ENCODE measurements around the gene FIBP.
A peak's percentile ranks its signal among the peaks of the same experiment; 100 is the strongest.

Gene FIBP

DNA sequence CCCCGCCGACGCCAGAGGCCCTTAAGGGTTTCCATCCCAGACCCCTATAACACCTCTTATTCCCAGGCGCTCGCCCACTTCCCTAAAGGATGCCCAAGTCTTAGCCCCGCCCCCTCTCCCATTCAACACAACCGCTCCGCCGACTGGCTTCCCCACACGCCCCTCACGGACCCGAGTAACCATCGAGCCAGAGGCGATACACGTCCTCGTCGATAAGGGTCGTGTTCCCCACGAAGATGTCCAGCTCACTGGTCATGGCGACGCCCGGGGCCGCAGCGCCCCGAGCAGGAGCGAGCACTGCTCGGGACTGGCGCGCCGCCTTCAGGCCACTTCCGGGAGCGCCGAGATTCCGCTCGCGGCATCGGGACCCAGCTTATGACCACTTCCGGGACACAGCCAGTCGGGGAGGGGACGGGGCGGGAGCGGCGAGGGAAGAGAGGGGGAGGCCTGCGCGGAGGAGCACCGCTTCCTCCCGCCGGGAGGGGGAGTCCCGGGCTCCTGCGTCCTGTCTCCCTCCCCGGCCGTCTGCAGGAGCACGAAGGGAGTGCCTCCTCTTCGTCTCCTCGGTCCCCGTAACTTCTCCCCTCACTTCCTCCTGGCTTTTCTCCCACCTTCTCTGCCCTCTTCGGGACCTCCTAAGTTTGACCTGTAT lies at the start of gene FIBP:
FIBP (minus strand) TSS at position 309 of the 652 bp plus-strand sequence; CDS start at position 256, 53 bp downstream.
- DNase-seq: peak; percentile 93

DNA sequence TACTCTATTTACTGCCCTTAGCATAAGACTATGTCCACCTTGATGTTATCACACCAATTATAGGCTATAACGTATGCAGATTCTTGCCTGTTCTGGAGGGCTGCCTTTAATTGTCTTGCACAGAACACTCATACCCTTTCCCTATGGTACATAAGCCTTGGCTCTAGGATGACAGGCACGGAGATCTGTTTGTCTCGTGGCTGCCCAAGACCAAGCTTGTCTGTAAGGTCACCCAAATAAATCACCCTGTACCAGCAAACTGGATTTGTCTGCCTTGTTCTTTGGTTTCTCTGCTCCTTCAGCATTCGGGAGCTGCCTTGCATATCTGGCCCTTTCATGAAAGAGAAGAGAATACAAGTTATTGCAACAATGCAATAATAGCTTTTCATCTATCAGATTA lies 49.5 kb upstream of the FIBP start:
- DNase-seq: no peak

DNA sequence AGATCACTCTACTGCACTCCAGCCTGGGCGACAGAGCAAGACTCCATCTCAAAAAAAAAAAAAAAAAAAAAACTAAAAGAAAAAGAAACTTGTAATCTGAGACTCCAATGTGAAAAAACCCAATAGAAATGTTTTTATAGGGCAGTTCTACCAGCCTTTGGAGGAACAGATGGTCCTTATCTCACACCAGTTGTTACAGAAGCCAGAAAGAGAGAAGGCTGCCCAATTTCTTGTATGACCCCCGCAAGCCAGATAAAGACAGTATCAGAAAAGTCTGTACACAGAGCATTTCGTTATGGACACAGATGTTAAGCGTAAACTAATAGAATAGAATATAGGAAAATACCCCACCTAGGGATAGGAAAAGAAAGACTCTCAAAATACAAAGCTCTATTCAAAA lies 45.7 kb upstream of the FIBP start:
- DNase-seq: no peak

DNA sequence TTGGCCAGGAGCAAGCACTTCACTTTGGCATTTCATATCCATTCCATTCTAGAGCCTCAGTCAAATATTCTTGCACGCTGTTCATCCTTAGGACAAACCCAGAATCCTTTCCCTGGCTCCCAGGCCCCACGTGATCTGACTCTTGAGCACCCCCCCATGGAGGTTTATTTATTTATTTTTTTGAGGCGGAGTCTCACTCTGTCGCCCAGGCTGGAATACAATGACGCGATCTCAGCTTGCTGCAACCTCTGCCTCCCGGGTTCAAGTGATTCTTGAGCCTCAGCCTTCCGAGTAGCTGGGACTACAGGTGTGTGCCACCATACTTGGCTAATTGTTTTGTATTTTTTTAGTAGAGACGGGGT lies 44.3 kb upstream of the FIBP start:
- DNase-seq: no peak

DNA sequence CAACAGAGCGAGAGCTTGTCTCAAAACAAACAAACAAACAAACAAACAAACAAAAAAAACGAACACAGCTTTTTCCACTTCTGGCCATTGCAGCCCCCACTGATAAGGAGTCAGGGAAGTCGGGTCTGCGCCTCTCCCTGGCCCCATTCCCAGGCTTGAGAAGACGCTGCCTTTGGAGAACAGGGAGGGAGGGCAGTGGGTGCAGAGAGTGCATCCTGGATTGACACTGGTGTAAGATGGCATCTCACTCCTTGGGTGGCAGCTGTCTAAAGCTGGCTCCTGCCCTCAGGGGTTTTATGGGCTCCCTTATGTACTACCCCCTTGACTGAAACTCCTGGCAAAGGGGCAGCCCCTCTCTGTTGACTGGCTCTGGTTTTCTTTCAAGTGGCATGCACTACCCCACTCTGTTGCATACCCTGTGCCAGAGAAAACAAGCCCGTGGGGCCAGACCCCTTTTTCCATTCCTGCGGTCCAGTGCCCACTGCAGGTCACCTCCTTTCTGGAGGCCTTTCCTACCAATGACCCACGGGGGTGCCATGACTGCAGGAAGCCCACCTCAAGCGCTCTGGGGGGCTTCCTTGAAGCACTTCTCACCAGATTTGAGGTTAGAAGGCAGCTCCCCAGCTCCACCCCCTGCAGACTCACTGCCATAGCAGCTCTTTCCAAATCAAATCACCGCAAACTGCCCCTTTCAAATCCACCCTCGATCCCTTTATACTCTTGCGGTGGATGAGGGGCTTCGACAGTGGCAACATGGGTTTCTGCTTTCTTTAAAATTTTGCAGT lies 43.7 kb upstream of the FIBP start:
- no peak for DNase-seq

DNA sequence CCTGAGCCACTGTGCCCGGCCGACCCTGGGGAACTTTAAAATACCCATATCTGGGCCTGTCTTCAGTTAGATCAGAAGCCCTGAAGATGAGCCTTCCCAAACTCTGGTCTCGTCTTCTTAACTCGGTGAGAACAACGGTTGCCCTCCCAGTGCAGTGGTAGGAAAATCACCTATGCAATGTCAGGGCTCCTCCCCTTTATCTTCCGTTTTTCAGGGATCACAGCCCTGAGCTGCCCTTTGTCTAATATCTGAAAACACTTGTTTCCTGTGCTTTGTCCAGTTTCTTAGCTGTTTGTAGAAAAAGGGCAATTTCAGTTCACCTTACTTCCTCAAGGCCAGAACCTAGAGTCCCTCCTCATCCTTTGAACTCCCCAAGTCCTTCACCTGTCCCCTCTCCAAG lies 40.4 kb upstream of the FIBP start:
- DNase-seq: no peak

DNA sequence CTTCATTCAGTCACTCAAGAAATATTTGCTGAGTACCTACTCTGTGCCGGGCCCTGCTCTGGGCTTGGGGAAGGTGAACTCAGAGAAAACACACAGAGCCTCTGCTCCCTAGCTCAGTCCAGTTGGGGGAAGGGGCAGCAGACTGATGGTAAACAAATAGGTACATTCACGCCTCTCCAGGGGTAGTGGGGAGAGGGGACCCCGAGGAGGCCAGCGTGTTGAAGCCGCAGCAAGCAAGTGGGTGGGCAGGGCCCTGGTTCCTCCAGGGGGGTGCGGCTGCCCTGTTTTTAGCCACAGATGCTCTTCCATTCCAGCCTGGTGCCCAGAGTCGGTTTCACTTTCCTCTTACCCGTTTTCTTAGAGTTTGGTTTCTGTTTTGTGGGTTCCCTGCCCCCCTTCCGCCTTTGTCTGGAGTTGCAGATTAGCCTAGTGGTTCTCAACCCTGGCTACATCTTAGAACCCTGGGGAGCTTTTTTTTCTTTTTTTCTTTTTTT lies 39.7 kb upstream of the FIBP start:
- no peak for DNase-seq

DNA sequence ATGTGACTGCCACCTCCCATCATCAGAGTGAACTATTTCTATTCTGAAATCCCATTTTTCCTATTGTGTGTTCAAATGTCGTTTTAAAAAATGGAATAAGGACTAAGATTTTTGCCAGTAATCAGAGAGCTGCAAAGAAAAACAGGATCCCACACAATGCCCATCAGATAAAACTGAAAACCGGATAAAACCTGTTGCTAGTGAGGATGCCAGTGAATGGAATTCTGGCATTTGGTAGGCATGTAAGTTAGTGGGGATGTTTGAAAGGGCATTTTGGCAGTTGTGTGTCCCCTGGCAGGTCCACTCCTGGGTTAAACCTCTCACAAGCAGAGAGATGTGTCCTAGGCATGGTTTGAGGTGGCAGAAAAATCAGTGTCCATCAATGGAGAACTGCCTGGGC lies 37.1 kb upstream of the FIBP start:
- DNase-seq: no peak

DNA sequence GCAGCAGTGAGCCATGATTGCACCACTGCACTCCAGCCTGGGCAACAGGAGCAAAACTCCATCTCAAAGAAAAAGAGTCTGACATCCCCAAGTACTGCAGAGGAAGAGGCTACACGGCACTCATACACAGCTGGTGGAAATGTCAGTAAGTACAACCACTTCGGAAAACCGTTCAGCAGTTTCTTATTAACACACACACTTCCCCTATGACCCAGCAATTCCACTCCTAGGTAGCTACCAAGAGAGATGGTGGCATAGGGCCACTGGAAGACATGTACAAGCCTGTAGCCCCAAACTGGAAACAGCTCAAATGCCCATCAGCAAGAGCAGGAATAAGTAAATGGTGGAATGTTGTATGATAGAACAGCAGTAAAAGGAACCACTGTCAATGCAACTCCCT lies 34.3 kb upstream of the FIBP start:
- no peak for DNase-seq

DNA sequence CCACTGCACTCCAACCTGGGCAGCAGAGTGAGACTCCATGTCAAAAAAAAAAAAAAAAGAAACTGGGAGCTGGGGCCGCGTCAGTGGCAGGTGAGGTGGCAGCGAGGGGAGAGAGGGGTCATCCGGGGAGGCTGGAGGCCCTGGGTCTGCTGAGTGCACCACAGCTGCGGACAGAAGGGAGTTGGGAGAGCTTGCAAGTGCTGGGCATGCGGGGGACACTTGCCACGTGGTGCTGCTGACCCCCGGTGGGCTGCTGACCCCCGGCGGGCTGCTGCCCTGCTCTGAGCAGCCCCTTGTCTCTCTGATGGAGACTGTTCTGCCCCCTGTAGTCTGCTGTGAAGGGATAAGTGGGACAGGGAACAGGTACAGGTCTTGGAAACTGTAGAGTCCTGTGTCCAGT lies 33.6 kb upstream of the FIBP start:
- no peak for DNase-seq

DNA sequence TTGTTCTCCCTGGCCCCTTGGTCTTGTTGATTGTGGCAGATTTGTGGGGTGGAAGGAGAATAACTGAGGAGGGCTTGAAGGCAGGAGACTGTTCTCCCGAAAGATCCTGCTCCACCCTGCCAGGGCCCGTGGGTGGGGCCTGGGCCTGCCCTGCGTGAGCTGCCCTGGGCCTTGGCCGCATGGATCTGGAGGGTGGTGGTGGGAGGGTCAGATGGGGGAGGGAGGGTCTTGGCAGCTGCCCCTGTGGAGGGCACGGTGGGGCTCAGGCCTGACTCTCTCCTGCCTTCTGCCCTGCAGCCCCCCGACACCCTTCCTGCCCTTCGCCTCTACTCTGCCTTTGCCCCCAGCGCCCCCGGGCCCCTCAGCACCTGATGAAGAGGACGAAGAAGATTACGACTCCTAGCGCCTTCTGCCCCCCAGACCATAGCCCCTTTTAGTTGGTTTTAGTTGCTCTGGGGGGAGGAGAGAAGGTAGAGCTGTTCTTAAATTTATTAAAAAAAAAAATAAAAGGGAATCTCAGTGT lies 32.8 kb upstream of the FIBP start:
- DNase-seq: no peak

DNA sequence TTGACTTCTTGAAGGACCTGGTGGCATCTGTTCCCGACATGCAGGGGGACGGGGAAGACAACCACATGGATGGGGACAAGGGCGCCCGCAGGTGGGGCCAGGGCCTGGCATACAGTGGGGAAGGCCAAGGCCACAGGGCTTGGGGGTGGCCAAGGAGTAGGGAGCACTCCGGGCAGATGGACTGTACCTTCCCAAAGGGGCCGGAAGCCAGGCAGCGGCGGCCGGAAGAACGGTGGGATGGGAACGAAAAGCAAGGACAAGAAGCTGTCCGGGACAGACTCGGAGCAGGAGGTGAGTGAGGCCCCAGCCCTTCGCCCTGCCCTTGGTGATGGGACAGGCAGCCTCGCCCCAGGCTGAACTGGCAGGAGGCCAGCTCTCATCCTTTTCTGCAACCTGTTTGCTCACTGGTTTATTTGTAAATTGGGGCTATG lies 32.1 kb upstream of the FIBP start:
- DNase-seq: no peak

DNA sequence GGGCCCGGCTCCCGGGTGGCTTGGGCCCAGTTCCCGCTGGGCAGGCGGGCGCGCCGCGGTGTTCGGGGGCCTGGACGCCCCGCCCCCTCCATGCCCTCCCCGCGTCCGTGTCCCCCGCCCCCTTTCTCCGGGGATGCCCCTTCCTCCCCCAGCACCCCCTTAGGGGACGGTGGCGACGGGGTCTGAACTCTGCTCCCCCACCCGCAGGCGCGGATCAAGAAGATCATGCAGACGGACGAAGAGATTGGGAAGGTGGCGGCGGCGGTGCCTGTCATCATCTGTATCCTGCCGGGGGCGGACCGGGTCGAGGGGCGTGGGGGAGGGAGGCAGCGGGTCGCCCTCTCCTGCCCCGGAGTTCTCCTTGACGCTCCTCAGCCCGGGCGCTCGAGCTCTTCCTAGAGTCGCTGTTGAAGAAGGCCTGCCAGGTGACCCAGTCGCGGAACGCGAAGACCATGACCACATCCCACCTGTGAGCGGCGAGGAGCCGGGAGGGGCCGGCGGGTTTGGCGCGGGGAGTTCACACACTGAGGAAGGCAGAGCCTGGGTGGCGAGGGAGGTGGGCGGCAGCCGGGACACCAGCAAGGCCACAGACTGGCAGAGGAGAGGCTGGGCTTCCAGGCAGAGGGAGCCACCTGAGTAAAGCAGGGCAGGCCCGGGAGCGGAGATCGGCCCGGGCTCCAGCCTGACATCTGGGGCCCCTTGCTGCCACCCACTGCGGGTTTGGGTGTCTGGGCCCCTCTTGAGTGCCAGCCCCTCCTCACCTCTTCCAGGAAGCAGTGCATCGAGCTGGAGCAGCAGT lies 31.5 kb upstream of the FIBP start:
- DNase-seq: no peak

DNA sequence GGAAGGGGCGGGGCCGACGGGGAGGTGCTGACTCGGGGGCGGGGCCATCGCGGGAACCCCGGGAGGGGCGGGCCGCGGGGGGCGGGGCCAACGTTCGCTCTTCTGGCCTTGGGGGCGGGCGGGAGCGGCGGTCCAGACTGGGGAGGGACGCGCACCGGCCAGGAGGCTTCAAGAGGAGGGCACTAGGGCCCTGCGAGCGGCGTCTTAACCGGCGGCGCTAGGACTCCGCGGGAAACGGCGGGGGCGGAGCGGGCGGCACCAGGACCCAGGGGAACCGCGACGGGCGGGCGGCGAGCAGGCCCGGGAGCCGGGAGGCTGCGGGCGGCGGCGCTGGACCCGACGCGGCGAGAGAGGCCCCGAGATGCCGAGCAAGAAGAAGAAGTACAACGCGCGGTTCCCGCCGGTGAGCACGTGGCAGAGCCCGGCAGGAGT lies 30.9 kb upstream of the FIBP start, which contains the start of gene DRAP1:
DRAP1 (plus strand) TSS at position 286 of the 432 bp plus-strand sequence; CDS start at position 362, 76 bp downstream.
- DNase-seq: peak; percentile 93

DNA sequence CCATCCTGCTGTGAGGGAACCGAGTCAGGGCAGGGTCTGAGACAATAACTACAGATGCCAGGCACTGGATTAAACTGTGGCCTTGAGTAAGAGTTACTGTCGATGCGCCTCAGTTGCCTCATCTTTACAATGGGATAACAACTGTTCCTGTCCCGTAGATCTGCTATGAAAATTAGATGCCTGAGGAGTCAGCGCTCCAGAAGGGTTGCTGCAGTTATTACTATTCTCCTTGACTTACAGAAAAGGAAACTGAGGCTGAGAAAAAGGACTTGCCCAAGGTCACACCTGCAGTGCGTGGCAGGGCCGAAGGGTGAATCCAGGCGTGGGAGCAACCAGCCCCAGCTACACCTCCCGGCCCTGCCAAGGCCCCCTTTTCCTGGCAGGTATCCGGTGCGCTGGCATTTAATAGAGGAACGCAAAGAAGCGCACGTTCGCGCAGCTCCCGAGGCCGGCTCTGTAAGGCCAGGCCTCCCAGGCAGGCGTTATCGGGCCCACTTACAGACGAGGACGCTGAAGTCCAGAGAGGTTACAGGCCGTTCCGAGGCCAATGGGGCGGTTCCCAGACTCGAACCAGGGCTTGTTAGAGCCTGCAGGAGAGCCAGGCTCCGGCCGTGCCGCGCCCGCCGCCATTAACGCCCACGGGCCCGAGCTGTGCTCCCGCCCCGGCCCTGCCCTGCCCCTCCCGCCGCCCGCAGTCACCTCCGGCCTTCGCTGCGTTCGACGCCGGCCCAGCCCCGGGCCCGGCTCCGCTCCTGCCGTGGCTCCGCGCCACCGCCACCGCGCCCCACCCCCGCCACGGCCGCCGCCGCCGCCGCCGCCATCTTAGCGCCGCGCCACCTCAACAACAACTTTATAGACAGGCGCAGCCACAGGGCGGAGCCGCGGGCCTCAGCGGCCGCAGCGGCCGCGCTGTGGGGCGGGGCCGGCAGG lies 30.2 kb upstream of the FIBP start, which contains the start of gene C11orf68:
C11orf68 (minus strand) TSS at position 852 of the 930 bp plus-strand sequence; CDS start at position 821, 31 bp downstream.
- no peak for DNase-seq

DNA sequence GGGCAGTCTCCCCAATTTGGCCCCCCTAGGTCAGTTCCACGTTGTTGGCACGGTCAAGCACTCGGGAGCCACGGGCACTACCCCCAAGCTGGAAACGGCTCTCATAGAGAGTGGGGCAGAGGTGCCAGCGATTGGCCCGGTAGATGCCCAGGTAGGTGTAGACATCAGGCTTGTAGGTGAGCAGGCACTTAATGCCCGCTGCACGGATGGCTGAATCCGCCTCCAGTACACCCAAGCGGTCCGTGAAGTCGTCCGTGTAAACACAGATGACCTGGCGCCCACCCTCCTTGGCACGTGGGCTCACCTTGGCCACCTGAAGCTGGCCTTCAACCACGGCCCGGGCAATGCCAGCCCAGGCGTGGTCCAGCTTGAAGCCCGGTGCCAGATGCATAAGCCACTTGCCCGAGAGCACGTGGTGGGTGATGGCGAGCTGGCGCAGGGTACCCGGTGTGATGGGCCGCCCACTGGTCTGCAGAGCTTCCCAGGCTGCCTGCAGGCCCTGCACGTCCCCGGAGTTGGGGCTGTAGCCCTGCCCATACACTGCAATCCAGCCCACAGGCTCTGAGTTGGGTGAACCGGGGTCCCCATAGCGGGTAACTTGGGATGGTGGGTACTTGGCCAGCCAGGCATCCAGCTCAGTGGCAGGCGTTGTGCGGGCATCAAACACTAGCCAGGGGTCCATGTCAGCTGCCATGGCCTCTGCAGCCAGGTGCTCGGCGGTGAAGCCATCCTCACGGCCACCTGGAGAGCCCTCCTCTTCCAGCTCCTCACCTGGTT lies 29.4 kb upstream of the FIBP start:
- no peak for DNase-seq

DNA sequence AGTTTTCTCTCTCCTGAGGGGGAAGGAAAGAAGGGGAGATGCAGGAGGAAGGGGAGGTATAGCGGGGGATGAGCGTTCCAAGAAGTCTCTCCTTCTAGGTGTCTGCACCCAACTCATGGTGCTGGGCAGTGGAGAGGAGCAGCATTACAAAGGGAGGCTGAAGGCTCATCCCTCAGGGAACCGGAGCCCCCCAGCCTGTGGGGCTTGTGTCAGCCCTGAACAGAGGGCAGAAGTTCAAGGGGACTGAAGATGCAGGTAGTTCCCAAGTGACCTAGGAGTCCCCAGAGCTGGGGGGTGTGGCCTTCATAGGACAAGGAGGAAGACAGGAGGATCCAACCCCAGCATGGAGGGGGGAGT lies 28.8 kb upstream of the FIBP start:
- no peak for DNase-seq

DNA sequence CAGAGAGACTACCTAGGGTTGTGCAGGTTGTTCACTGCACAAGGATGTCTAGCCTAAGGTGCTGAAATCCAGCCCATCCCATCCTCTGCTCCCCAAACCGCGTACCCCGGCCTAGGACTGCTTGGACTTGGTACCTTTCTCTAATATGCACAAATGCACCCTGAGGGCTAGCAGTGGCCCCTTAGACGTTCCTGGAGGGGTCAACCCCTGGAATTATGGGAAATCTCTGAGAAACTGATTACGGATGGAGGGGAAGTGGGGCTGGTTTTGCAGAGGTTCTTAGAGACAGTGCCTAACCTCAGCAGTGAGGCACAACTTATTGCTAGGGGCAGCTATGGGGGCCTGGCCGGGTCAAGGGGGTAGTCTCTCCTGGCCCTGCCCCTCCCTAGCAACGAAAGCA lies 28.1 kb upstream of the FIBP start:
- no peak for DNase-seq

DNA sequence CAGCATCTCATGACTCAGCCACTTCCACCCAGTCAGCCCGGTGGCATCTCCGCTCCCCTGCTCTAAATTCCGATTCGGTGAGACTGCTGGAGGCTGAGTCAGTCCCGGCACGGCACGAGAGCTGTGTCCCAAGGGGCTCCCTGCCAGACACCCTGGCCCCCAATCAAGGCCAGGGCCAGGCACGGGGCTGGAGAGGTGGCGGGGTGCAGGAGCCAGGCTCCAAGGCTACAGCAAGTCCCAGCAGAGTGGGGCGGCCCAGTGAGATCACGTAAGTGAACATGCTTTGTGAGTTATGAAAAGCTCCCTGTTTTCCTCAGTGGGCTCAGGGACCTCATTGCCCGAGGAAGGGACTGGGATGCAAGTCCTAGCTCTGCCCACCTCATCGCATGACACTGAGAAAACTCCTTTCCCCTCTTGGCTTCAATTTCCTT lies 27.6 kb upstream of the FIBP start:
- DNase-seq: no peak

DNA sequence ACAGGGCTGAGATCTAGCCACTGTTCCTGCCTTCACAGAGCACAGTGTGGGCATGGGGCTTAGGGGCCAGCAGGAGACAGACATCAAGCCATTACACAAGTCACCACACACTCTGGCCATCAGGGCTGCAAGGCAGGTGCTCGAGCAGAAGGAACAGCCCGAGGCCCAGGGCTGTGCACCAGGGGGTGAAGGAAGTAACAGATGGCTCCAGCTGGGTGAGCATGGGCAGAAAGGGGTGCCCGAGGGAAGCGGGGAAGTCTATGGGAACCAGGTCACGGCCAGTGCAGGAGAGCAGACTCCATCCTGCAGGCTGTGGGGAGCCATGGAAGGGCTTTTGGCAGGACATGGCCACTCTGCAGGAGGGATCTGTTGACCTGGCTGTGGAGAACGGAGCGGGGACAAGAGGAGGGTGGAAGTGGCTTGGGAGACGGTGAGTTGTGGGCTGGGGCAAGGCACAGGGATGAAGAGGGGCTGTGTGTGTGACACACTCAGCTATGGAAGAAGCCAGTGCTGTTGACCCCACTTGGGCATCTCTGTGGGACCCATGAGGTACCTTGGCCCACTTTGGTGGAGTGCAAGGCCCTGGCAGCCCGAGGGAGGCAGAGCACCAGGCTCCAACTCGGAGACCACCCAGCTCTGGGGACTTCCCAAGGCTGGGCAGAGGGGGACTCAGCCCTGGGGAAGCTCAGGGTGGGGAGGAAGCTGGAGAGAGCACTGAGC lies 27.0 kb upstream of the FIBP start:
- no peak for DNase-seq
